Type B pancreatic cell (in vitro differentiated cells): ENCODE measurements around the gene CES1. TPM values are rescaled to one million over a fixed set of nuclear protein-coding genes. Genes with fewer than 3 reads are reported as not detected.
"Not testable (repeated sequence)": the region's sequence is repeated elsewhere in the genome, so short reads cannot be mapped to it uniquely, and the experiment has no call there.

Experiments
- DNase-seq: peaks from one replicate; pipeline ENCODE4 v3.0.0; 2021; ENCODE audit warnings: mixed read lengths; ENCODE audit not compliant: unreplicated experiment; ENCODE audit errors: extremely low spot score
- H3K27ac Mint-ChIP-seq: 2 replicates; pipeline ENCODE4 v1.8.0; 2021; ENCODE audit warnings: mild to moderate bottlenecking, mixed read lengths
- H3K27me3 Mint-ChIP-seq: 2 replicates; pipeline ENCODE4 v1.8.0; 2021; ENCODE audit warnings: mixed read lengths
- H3K36me3 Mint-ChIP-seq: 2 replicates; pipeline ENCODE4 v1.8.0; 2021; ENCODE audit warnings: mixed read lengths
- H3K4me1 Mint-ChIP-seq: one replicate; pipeline ENCODE4 v1.8.0; 2021; ENCODE audit warnings: mixed read lengths; ENCODE audit not compliant: unreplicated experiment
- H3K4me3 Mint-ChIP-seq: 2 replicates; pipeline ENCODE4 v1.8.0; 2021; ENCODE audit warnings: mild to moderate bottlenecking, mixed read lengths
- H3K9me3 Mint-ChIP-seq: 2 replicates; pipeline ENCODE4 v1.8.0; 2021; ENCODE audit warnings: mixed read lengths
- CTCF ChIP-seq: fragments of 200-600 bp; sonication (generic); conservative IDR thresholded peaks from 2 replicates; pipeline ENCODE4 v1.5.0; 2021; ENCODE audit warnings: antibody characterized with exemption, mild to moderate bottlenecking
- total RNA-seq: library from RNA; stranded (reverse); gene quantifications from 2 replicates; pipeline ENCODE4 v1.2.1, GENCODE V29; 2021; ENCODE audit warnings: low replicate concordance

The CES1 gene
- total RNA-seq, 1 donor from 2014 or later = 2.1 TPM

GRCh38 chr16:55790240-55790639 lies 42.7 kb downstream of the CES1 start:
- not testable (repeated sequence) for H3K9me3 Mint-ChIP-seq, H3K4me1 Mint-ChIP-seq, H3K36me3 Mint-ChIP-seq

GRCh38 chr16:55782793-55783091 lies 50.2 kb downstream of the CES1 start:
- H3K9me3 Mint-ChIP-seq, H3K4me1 Mint-ChIP-seq, DNase-seq, H3K27ac Mint-ChIP-seq, H3K36me3 Mint-ChIP-seq, H3K4me3 Mint-ChIP-seq: not testable (repeated sequence)
- peaks cover 64% of the 10 kb centered on the region for H3K27me3 Mint-ChIP-seq

More at GRCh38 chr16:55790240-55790639, 42.7 kb downstream of the CES1 start:
- not testable (repeated sequence) for H3K4me3 Mint-ChIP-seq, H3K27ac Mint-ChIP-seq, DNase-seq
- H3K27me3 Mint-ChIP-seq = peaks cover 15% of the 10 kb centered on the region

- H3K27ac Mint-ChIP-seq, H3K9me3 Mint-ChIP-seq, H3K4me1 Mint-ChIP-seq, H3K36me3 Mint-ChIP-seq, H3K4me3 Mint-ChIP-seq, DNase-seq: not testable (repeated sequence)
- H3K27me3 Mint-ChIP-seq = peaks cover 66% of the 10 kb centered on the region
Observed at GRCh38 chr16:55782091-55782792, 50.7 kb downstream of the CES1 start.

GRCh38 chr16:55781456-55781855 lies 51.4 kb downstream of the CES1 start:
- H3K4me3 Mint-ChIP-seq, H3K27ac Mint-ChIP-seq: not testable (repeated sequence)
- H3K27me3 Mint-ChIP-seq = peaks cover 65% of the 10 kb centered on the region

GRCh38 chr16:55780095-55780407 lies 52.8 kb downstream of the CES1 start:
- H3K9me3 Mint-ChIP-seq, H3K36me3 Mint-ChIP-seq, H3K27ac Mint-ChIP-seq, H3K4me1 Mint-ChIP-seq, H3K4me3 Mint-ChIP-seq, DNase-seq: not testable (repeated sequence)
- peaks cover 56% of the 10 kb centered on the region for H3K27me3 Mint-ChIP-seq

More at GRCh38 chr16:55781456-55781855, 51.4 kb downstream of the CES1 start:
- not testable (repeated sequence) for H3K9me3 Mint-ChIP-seq, DNase-seq, H3K4me1 Mint-ChIP-seq, H3K36me3 Mint-ChIP-seq

GRCh38 chr16:55779402-55780094 lies 53.3 kb downstream of the CES1 start:
- no peaks in the 10 kb centered on the region for H3K4me1 Mint-ChIP-seq
- H3K9me3 Mint-ChIP-seq = no peaks in the 10 kb centered on the region
- DNase-seq = no peak
- H3K36me3 Mint-ChIP-seq = no peaks in the 10 kb centered on the region
- no peak overlapping the region for H3K27ac Mint-ChIP-seq
- H3K4me3 Mint-ChIP-seq = no peak overlapping the region
- no peak for TF ChIP-seq CTCF
- H3K27me3 Mint-ChIP-seq = peaks cover 52% of the 10 kb centered on the region

GRCh38 chr16:55778757-55779156 lies 54.1 kb downstream of the CES1 start:
- DNase-seq = no peak
- Mint-ChIP-seq H3K9me3 (no peaks in the 10 kb centered on the region), H3K4me1 (no peaks in the 10 kb centered on the region), H3K36me3 (no peaks in the 10 kb centered on the region), H3K27me3 (peaks cover 49% of the 10 kb centered on the region), H3K4me3 (no peak overlapping the region), H3K27ac (no peak overlapping the region)
- TF ChIP-seq CTCF = no peak

- Mint-ChIP-seq H3K36me3 (no peaks in the 10 kb centered on the region), H3K9me3 (no peaks in the 10 kb centered on the region)
- DNase-seq = no peak
Observed at GRCh38 chr16:55775857-55776256, 57.0 kb downstream of the CES1 start.

More at GRCh38 chr16:55775857-55776256, 57.0 kb downstream of the CES1 start:
- H3K27me3 Mint-ChIP-seq = peaks cover 38% of the 10 kb centered on the region
- H3K27ac Mint-ChIP-seq = no peak overlapping the region
- no peaks in the 10 kb centered on the region for H3K4me1 Mint-ChIP-seq
- H3K4me3 Mint-ChIP-seq = no peak overlapping the region
- TF ChIP-seq CTCF = no peak
